Kidney epithelial cell (primary cell): ENCODE data around the gene MAGEF1. TPM values are rescaled to one million over a fixed set of nuclear protein-coding genes. Genes with fewer than 3 reads are reported as not detected.

Experiments used
- DNase-seq: peaks from one replicate; pipeline ENCODE4 v3.0.0-alpha.2; 2010; ENCODE audit warnings: low read depth
- H3K27me3 ChIP-seq: 2 replicates; pipeline ENCODE4 v1.6.0; 2011; ENCODE audit warnings: low read length; ENCODE audit not compliant: control insufficient read depth, insufficient read depth
- H3K36me3 ChIP-seq: 2 replicates; pipeline ENCODE4 v1.5.1; 2011; ENCODE audit warnings: low read length; ENCODE audit not compliant: control insufficient read depth, insufficient read depth
- H3K4me3 ChIP-seq: 2 replicates; pipeline ENCODE4 v1.5.1; 2011; ENCODE audit warnings: low read depth, mild to moderate bottlenecking, control low read depth, low read length
- CTCF ChIP-seq: IDR thresholded peaks from 2 replicates; pipeline ENCODE4 v1.5.1; 2011; ENCODE audit warnings: mild to moderate bottlenecking, moderate library complexity, low read length, control low read depth, inconsistent platforms; ENCODE audit not compliant: insufficient read depth, poor library complexity, severe bottlenecking
- total RNA-seq: library from RNA; depleted of rRNA; stranded (reverse); fragments of >200 nt; gene quantifications from 2 replicates; pipeline ENCODE4 v1.2.3, GENCODE V29; 2015

The MAGEF1 gene
- total RNA-seq, 1 donor from 2014 or later: 48.0 TPM

- H3K4me3 ChIP-seq: no peak overlapping the region
- DNase-seq: no peak
- H3K36me3 ChIP-seq: no peaks in the 10 kb centered on the region
- H3K27me3 ChIP-seq: peaks cover 15% of the 10 kb centered on the region
- no peak for TF ChIP-seq CTCF
Observed at GRCh38 chr3:184757022-184757651, 45.3 kb upstream of the MAGEF1 start.

GRCh38 chr3:184756151-184757021, 44.5 kb upstream of the MAGEF1 start:
- no peak for TF ChIP-seq CTCF
- H3K27me3 ChIP-seq: peaks cover 13% of the 10 kb centered on the region
- no peak for DNase-seq
- H3K36me3 ChIP-seq: no peaks in the 10 kb centered on the region
- H3K4me3 ChIP-seq: no peak overlapping the region

- no peak for TF ChIP-seq CTCF
- peaks cover 16% of the 10 kb centered on the region for H3K27me3 ChIP-seq
- no peaks in the 10 kb centered on the region for H3K36me3 ChIP-seq
- no peak overlapping the region for H3K4me3 ChIP-seq
- no peak for DNase-seq
Observed at GRCh38 chr3:184755315-184755731, 43.5 kb upstream of the MAGEF1 start.

GRCh38 chr3:184752361-184752760, 40.5 kb upstream of the MAGEF1 start:
- no peak for DNase-seq
- Histone ChIP-seq H3K27me3 (peaks cover 23% of the 10 kb centered on the region), H3K36me3 (no peaks in the 10 kb centered on the region), H3K4me3 (no peak overlapping the region)
- no peak for TF ChIP-seq CTCF

GRCh38 chr3:184751204-184752040, 39.6 kb upstream of the MAGEF1 start:
- Histone ChIP-seq H3K27me3 (peaks cover 25% of the 10 kb centered on the region), H3K4me3 (no peak overlapping the region), H3K36me3 (no peaks in the 10 kb centered on the region)
- DNase-seq: no peak
- TF ChIP-seq CTCF: no peak
